ENCODE results near the gene HOXC11.

Gene HOXC11

GRCh38 chr12:53972722-53973235 is at the start of gene HOXC11:
Gene HOXC11 (plus strand): TSS chr12:53973126. CDS start chr12:53973242, 116 bp downstream.
- no peak for ATAC-seq
- TF ChIP-seq ZNF70 (CRISPR knock-in tag; IDR thresholded peaks at IDR 0.05) (no peak), RARB (CRISPR knock-in tag; IDR thresholded peaks at IDR 0.05) (no peak), POU6F1 (CRISPR knock-in tag; IDR thresholded peaks at IDR 0.05; ENCODE audit: borderline replicate concordance, low read depth) (no peak), PPARA (CRISPR knock-in tag; IDR thresholded peaks at IDR 0.05; ENCODE audit: borderline replicate concordance) (no peak), CSRNP3 (CRISPR knock-in tag; IDR thresholded peaks at IDR 0.05) (no peak), ZC3H10 (CRISPR knock-in tag; IDR thresholded peaks at IDR 0.05) (no peak), ISL1 (CRISPR knock-in tag; IDR thresholded peaks at IDR 0.05) (no peak), TOX (CRISPR knock-in tag; IDR thresholded peaks at IDR 0.05; ENCODE audit: borderline replicate concordance) (no peak), PATZ1 (CRISPR knock-in tag; IDR thresholded peaks at IDR 0.05; ENCODE audit: borderline replicate concordance) (no peak), ESRRG (CRISPR knock-in tag; IDR thresholded peaks at IDR 0.05) (no peak), ZFP3 (CRISPR knock-in tag; IDR thresholded peaks at IDR 0.05) (no peak), GLIS3 (CRISPR knock-in tag; IDR thresholded peaks at IDR 0.05) (no peak), ZNF565 (CRISPR knock-in tag; conservative IDR thresholded peaks at IDR 0.05; ENCODE audit: low read depth) (no peak), TCF4 (CRISPR knock-in tag; IDR thresholded peaks at IDR 0.05; ENCODE audit: borderline replicate concordance) (no peak)

GRCh38 chr12:53924521-53925405 is 48.2 kb upstream of the HOXC11 start:
- TF ChIP-seq ZNF565 (CRISPR knock-in tag; conservative IDR thresholded peaks at IDR 0.05; ENCODE audit: low read depth) (no peak), BACH2 (CRISPR knock-in tag; IDR thresholded peaks at IDR 0.05; ENCODE audit: borderline replicate concordance) (no peak), SNAI2 (CRISPR knock-in tag; IDR thresholded peaks at IDR 0.05) (no peak), CREB5 (CRISPR knock-in tag; IDR thresholded peaks at IDR 0.05; ENCODE audit: low read depth) (no peak), RARB (CRISPR knock-in tag; IDR thresholded peaks at IDR 0.05) (no peak), CSRNP3 (CRISPR knock-in tag; IDR thresholded peaks at IDR 0.05) (no peak), ZNF70 (CRISPR knock-in tag; IDR thresholded peaks at IDR 0.05) (no peak), ISL1 (CRISPR knock-in tag; IDR thresholded peaks at IDR 0.05) (no peak), TOX (CRISPR knock-in tag; IDR thresholded peaks at IDR 0.05; ENCODE audit: borderline replicate concordance) (no peak), TCF4 (CRISPR knock-in tag; IDR thresholded peaks at IDR 0.05; ENCODE audit: borderline replicate concordance) (no peak), GLIS3 (CRISPR knock-in tag; IDR thresholded peaks at IDR 0.05) (no peak), PATZ1 (CRISPR knock-in tag; IDR thresholded peaks at IDR 0.05; ENCODE audit: borderline replicate concordance) (no peak), CSDC2 (CRISPR knock-in tag; IDR thresholded peaks at IDR 0.05) (no peak), POU6F1 (CRISPR knock-in tag; IDR thresholded peaks at IDR 0.05; ENCODE audit: borderline replicate concordance, low read depth) (no peak)

More at GRCh38 chr12:53924521-53925405, 48.2 kb upstream of the HOXC11 start:
- no peak for ATAC-seq
